ENCODE data around the gene GTF2I.
"Not testable (repeated sequence)": the region's sequence is repeated elsewhere in the genome, so short reads cannot be mapped to it uniquely, and the experiment has no call there.

DNA sequence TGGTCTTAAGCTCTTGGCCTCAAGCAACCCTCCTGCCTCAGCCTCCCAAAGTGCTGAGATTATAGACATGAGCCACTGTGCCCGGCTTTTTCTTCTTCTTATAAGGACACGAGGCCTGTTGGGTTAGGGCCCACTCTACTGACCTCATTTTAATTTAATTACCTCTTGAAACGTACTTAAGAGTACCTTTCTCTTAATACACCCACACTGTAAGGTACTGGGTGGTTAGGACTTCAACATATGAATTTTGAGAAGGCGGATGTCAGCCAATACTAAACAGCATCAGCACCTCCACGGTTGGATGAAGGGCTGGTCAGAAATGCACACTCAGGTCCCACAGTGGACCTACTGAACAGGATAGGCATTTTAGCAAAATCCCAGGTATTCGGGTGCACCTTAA, 124.2 kb downstream of the GTF2I start:
- TF ChIP-seq CTCF, POLR2A (IDR thresholded peaks at IDR 0.05): not testable (repeated sequence)
